COLO668 (cell line): ENCODE measurements around the gene COL21A1.

Experiments used
- DNase-seq: peaks from one replicate; lab custom pipeline; 2025; ENCODE audit not compliant: unreplicated experiment; lab: John Stamatoyannopoulos, UW

The COL21A1 gene

DNA sequence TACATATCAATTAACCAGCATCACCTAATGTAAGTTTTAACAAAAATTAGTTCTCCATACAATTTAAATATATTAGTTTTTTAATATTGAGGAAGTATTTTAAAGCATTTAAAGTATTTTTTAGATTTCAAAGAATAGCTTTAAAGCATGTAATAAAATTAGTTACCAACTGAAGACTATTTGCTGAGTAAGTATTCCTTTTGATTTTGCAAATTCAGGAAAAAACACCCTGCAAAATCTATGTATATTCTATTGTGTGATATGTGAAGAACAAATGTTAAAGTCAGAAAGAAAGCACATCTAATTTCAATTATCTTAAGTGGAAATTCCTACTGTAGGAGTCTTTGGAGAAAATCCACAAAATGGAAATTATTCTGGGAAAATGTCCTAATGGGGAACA is 107.3 kb downstream of the COL21A1 start:
- no peak for DNase-seq

GRCh38 chr6:56115715-56116114 is 131.7 kb downstream of the COL21A1 start:
- no peak for DNase-seq

- DNase-seq, result no peak
These were observed 138.2 kb downstream of the COL21A1 start for GRCh38 chr6:56109149-56109548.

DNA sequence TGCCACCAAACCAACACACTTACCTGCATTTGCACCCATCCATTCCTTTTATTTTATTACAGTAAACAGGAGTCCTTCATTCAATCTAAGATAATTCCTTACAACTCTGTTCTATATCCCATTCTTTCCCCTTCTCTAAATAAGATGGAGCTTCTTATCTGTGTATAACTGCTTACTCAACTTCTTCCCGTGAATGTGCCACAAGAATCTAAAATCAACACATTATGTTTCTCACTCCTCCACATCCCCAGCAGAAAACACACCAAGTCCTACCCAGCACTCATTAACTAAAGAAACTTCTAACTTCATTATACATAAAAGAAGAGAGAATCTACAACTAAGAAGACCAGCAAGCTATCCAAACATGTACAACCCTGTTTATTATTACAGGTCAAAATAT is 141.1 kb downstream of the COL21A1 start:
- DNase-seq, result no peak

DNA sequence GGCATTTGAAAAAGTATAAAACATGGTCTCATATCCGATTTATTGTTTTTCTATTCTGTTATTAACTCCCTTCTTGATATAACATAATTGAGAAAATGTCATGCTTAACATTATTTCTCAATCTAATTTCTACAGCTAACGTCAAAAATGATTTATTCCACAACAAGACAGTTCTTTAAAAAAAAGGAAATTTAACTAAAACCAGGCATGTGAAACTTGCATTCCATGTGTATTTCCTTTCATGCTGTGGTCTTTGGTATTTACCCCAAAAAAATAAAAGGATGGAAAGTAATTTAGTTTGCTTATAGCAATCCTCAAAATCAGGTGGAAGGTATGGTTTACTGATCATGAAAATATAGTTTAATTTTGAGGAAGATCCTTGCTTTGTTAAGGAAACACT is 142.8 kb downstream of the COL21A1 start:
- no peak for DNase-seq

- DNase-seq, result no peak
These were observed 145.2 kb downstream of the COL21A1 start for GRCh38 chr6:56102216-56102615.

DNA sequence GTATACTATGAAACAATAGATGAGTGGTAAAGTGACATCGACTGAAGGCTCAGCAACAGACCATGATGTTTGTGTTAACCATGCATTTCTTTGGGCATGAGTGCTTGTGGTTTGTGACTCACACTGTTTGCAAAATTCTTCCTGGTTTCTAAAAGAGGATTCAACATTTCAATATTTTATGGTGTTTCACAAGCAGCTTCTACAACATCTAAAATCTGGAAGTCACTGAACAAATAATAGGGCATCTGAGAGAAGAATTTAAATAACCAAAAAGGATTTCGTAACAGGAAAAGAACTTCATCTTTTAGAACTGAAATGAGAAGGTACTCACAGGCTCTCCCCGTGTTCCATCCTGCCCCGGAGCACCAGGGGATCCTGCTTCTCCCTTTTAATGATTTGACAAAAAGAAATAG is 146.2 kb downstream of the COL21A1 start:
- peak; percentile 10 for DNase-seq

DNA sequence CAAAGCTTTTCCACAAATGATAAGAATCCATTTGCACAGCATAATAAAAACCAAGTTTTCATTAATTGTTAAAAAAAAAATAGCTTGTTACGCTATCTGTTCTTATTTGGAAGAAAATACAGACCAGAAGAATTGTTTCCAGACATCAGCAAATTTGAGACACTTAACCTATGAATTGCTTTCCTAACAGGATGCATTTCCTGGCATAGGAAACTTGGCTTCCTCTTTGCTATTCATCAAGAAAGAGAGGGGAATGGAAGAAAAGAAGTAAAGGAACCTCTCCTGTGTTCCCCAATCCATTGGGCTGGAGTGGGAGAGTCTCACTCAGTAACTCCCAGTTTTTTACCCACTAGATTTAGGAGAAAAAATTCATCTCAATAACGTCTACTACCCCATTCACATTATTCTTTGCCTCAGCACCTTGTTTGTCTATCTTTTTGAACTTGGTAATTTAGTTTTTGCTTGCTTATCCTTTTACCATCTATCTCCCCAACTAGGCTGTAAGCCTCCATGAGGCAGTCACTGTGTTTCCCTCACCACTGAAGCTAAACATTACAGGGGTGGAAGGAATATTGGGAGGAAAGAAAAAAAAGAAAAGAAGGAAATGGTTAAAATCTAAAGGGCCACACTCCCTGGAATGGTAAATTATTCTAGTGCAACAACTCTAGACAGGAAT is 150.3 kb downstream of the COL21A1 start:
- DNase-seq, result no peak

GRCh38 chr6:56096541-56096940 is 150.8 kb downstream of the COL21A1 start:
- DNase-seq, result no peak

- no peak for DNase-seq
These were observed 153.6 kb downstream of the COL21A1 start for GRCh38 chr6:56093776-56094175.

DNA sequence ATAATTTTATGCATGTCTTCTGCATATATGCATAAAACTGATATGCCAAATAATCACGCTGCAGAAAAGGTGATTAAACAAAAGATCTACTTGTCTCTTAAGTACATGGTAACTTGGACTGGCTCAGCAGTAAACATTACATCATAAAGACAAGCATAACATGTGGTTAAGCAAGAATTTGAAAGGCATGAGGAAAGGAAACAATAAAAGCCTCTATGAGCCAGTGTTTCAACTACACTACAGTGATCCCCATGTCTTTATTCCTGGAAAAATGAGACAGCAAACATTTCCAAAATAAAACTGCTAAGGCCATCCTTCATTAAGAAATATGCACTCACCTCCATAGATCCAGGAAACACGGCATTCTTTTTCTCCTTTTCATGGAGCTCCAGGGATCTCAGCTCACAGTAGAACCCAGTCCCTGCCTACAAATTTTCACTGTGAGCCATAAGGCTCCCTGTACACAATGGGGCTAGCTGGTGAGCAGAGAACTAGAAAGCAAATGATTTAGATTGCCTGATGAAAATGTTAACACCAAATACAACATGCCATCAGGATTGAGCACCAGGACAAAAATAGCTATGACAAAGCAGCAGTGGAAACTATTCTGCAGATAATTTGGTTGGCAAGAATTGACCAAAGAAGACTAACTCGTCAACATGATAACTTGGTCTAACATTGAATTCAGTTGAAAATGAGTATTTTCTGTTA is 156.1 kb downstream of the COL21A1 start:
- DNase-seq, result no peak

GRCh38 chr6:56088641-56089040 is 158.7 kb downstream of the COL21A1 start:
- DNase-seq, result no peak

DNA sequence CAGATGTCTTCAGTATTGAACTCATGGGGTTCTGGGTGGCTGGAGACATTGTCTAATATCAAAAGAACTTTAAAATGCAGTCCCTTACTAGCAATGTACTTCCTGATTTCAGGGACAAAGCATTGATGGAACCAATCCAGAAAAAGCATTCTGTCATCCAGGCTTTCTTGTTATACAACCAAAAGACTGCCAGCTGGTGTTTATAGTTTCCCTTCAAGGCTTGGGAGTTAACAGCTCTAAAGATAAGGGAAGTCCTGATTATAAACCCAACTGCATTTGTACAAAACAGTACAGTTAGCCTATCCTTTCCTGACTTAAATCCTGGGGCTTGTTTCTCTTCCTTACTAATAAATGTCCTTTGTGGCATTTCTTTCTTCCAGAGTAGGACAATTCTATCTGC is 160.0 kb downstream of the COL21A1 start:
- no peak for DNase-seq

DNA sequence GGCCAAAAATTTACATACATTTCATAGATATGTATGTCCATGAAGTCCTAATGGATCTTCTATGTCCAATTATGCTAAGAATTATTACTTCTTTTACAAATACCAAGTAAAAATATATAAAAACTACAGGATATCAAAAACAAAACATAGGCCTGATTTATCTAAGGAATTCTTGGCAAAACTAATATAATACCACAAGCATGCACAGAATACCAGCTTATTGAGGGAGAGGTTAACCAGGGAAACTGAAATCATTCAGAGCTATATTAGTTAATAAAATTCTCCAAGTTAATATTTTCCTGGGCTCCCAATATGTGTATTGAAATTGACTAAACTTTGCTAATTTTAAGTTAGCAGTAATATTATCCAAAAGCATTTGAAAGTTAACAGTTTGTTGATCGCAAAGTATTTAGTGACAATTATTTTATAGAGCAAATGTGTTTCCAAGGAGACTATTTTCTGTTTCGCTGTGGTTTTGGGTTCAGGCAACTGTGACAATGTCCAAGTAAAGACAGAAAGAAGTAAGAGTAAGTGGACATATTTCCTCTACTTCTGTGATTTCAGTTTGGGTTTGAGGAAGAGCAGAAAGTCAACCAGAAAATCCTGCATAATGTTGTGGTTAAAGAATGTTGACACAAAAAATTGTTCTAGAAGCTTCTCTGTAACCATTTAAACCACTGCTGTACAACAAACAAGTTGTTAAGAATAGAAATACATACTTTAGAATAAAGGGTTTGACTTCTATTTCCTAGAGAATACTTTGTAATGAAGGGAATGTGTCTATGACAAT is 167.4 kb downstream of the COL21A1 start:
- DNase-seq, result no peak

DNA sequence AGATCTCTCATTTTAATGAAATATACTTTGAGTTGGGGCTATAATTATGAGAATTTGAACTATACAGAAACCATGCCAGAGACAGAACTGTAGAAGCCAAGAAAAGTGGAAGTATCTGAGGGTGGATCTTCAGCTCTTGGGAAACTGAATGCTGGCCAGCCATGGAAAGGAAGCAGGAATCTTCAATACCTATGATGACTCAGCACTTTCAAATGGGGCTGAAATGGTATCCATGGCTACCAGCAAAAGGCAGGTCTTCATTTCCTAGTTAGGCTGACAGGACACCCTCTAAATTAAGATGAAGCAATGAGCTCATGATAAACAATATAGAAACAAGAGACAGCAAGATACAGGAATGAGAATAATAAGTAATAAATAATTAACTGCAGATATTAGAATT is 171.3 kb downstream of the COL21A1 start:
- no peak for DNase-seq

DNA sequence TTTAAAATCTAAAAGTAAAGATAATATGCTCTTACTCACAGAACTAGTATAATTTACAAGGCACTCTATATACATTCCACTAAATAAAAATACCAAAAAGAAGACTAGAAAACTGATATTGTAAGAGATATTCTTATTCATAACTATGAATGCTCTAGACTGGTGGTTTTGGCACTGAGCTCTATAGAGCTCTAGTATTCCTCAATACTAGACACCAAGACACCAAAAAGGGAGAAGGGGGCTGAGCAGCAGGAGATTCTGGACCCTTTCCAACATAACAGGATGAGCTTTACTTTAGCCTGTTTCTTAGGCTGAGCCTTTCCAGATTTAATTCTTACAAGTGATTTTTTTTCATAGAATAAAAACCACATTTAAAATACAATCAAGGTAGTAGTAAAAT is 173.6 kb downstream of the COL21A1 start:
- DNase-seq, result no peak

DNA sequence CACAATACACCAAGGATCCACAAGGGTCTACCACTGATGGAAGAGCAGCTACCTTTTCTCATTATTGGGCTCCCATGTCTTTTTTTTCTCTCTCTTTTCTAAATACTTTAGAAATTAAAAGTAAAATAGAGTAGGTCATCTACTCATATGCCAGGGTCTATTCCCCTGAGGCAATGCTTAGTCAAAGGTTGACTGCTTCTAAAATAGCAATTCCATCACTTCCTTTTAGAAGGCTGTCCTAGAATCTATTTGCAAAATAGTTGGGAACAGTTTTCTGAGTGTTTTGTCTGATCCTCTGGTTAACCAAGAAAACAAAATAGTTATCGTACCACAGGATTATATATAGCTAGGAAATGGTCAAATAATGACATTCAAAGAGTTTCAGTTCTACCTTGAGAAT is 174.1 kb downstream of the COL21A1 start:
- no peak for DNase-seq

GRCh38 chr6:56072856-56073255 is 174.5 kb downstream of the COL21A1 start:
- no peak for DNase-seq

- no peak for DNase-seq
These were observed 182.0 kb downstream of the COL21A1 start for GRCh38 chr6:56065408-56065807.

DNA sequence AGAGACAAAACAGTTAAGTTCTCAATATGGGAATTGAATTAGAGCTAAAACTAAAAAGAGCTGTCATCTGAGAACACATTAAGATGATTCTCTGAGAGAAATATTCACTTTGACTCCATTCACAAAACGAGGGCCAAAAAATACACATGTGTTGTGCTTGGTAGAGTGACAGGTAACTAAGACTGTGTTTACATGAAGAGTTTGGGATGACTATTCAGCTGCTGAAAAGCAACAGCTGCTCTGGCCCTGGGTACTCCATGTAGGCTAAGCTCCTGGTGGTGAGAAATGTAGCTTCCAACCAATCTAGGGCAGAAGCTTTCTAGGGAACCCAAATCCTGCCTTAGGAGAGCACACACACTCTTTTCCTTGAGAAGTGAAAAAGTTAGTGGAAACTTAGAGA is 184.5 kb downstream of the COL21A1 start:
- no peak for DNase-seq

DNA sequence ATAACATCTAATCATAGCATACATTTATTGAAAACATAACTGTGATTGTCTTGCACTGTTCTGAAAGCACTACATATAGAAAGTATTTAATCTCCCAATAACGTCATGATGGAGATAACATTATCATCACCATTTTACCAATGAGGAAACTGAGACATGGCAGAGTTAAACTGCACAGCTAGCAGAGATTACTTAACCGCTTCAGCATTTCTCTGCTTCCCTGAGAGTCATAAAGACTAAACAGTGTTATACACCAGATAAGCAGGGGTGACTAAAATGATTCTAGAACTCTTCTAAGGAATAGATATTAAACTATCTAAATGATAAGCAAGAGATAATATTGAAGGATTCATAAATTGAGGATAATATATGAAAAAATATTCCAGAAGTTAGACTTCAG is 188.7 kb downstream of the COL21A1 start:
- no peak for DNase-seq

- no peak for DNase-seq
These were observed 192.2 kb downstream of the COL21A1 start for GRCh38 chr6:56055081-56055704.
